AG10803 (cell line): ENCODE data around the gene SIX2.

ENCODE experiments used
- DNase-seq: peaks from one replicate; pipeline ENCODE4 v3.0.0; 2010; ENCODE audit warnings: low read depth
- H3K4me3 ChIP-seq: 2 replicates; pipeline ENCODE4 v1.5.1; 2011; ENCODE audit warnings: mild to moderate bottlenecking, low read length, control low read depth
- CTCF ChIP-seq: conservative IDR thresholded peaks from 2 replicates; pipeline ENCODE4 v1.5.1; 2011; ENCODE audit warnings: mild to moderate bottlenecking, low read length, control low read depth, inconsistent platforms

SIX2 gene

GRCh38 chr2:44974064-44974715, 35.1 kb downstream of the SIX2 start:
- DNase-seq, result peak; percentile 39
- no peak overlapping the region for H3K4me3 ChIP-seq
- TF ChIP-seq CTCF, result peak; percentile 58

GRCh38 chr2:44972771-44973535, 36.3 kb downstream of the SIX2 start:
- no peak; the same call in 1 of the 2 replicates for TF ChIP-seq CTCF
- no peak overlapping the region; the same call in 1 of the 2 replicates for H3K4me3 ChIP-seq
- no peak for DNase-seq

DNA sequence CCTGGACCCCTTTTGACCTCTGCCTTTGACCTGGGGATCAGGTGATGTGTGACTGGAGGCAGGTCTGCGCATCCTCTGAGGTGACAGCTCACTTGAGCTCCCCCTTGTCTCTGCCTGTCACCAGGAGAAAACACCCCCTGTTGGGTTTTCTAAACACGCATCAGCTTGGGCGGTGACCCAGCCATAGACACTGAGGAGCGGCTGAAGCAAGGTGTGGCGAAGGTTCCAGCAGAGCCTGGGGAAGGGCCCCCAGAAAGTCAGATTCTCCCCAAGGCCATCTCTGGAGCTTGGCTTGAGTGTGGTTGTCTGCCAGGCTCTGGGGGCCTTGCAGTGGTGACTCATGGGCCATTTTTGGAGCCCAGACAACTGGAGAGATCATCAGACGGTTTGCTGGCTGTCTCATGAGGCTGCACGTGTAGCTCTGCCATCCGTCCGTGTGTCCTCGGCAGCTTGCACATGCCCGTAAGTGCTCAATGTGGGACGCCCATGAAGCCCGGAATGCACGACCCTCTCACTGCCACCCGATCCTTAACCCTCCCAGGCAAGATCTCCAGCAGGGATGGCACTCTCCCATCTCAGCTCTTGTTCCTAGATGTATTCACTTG, 38.3 kb downstream of the SIX2 start:
- TF ChIP-seq CTCF, result no peak
- no peak for DNase-seq
- no peak overlapping the region for H3K4me3 ChIP-seq

- H3K4me3 ChIP-seq, result no peak overlapping the region
- TF ChIP-seq CTCF, result no peak
- no peak for DNase-seq
These were observed 39.3 kb downstream of the SIX2 start for GRCh38 chr2:44969936-44970335.

GRCh38 chr2:44967727-44968432, 41.4 kb downstream of the SIX2 start:
- no peak for TF ChIP-seq CTCF
- DNase-seq, result no peak
- H3K4me3 ChIP-seq, result no peak overlapping the region

DNA sequence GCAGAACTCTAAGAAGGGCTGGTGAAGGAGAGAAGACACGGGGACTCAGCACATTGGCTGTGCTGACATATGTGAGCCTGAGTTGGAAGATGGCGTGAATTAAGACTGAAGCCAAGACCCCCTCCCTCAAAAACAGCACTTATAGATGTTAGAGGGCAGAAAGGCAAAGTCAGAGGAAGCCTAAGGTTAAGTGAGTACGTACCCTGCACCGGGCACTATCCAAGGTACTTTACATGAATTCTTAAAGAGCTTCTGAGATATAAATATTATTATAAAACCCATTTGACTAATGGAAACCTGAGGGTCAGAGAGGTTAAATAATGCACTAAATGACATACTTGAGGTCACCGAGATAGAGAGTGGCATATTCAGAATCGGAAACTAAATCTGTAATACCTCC, 42.2 kb downstream of the SIX2 start:
- DNase-seq, result no peak
- H3K4me3 ChIP-seq, result no peak overlapping the region

More for the DNA sequence above, 42.2 kb downstream of the SIX2 start:
- no peak for TF ChIP-seq CTCF
